ENCODE data around the gene PRG3.

Gene PRG3

GRCh38 chr11:57414612-57415212, 33.8 kb upstream of the PRG3 start:
- TF ChIP-seq CTCF (IDR thresholded peaks at IDR 0.05; ENCODE audit: unreplicated experiment in 3 of 3), result no peak
- H3K27ac Mint-ChIP-seq, result no peak overlapping the region
- no peaks in the 10 kb centered on the region for H3K27me3 Mint-ChIP-seq (ENCODE audit: low read depth)
- no peaks in the 10 kb centered on the region for H3K4me1 Mint-ChIP-seq
- H3K36me3 Mint-ChIP-seq (ENCODE audit: low read depth), result peaks cover 55% of the 10 kb centered on the region
- H3K9me3 Mint-ChIP-seq, result no peaks in the 10 kb centered on the region
- no peak overlapping the region for H3K4me3 Mint-ChIP-seq

GRCh38 chr11:57413681-57414080, 32.7 kb upstream of the PRG3 start:
- no peak for TF ChIP-seq CTCF (IDR thresholded peaks at IDR 0.05; ENCODE audit: unreplicated experiment in 3 of 3)
- no peak overlapping the region for H3K4me3 Mint-ChIP-seq
- H3K36me3 Mint-ChIP-seq (ENCODE audit: low read depth), result peaks cover 64% of the 10 kb centered on the region
- no peaks in the 10 kb centered on the region for H3K27me3 Mint-ChIP-seq (ENCODE audit: low read depth)
- H3K4me1 Mint-ChIP-seq, result no peaks in the 10 kb centered on the region
- no peak overlapping the region for H3K27ac Mint-ChIP-seq
- H3K9me3 Mint-ChIP-seq, result no peaks in the 10 kb centered on the region

GRCh38 chr11:57410287-57410686, 29.3 kb upstream of the PRG3 start:
- Mint-ChIP-seq H3K9me3 (no peaks in the 10 kb centered on the region), H3K27ac (no peak overlapping the region), H3K27me3 (ENCODE audit: low read depth) (no peaks in the 10 kb centered on the region), H3K36me3 (ENCODE audit: low read depth) (peaks cover 57% of the 10 kb centered on the region), H3K4me3 (no peak overlapping the region), H3K4me1 (no peaks in the 10 kb centered on the region)
- TF ChIP-seq CTCF (IDR thresholded peaks at IDR 0.05; ENCODE audit: unreplicated experiment in 3 of 3), result no peak

- Mint-ChIP-seq H3K27me3 (ENCODE audit: low read depth) (no peaks in the 10 kb centered on the region), H3K4me3 (no peak overlapping the region), H3K9me3 (no peaks in the 10 kb centered on the region), H3K4me1 (no peaks in the 10 kb centered on the region), H3K36me3 (ENCODE audit: low read depth) (peaks cover 49% of the 10 kb centered on the region), H3K27ac (no peak overlapping the region)
- TF ChIP-seq CTCF (IDR thresholded peaks at IDR 0.05; ENCODE audit: unreplicated experiment in 3 of 3), result no peak
These were observed 28.6 kb upstream of the PRG3 start for GRCh38 chr11:57409321-57410100.

GRCh38 chr11:57408771-57409170, 27.8 kb upstream of the PRG3 start:
- no peak for TF ChIP-seq CTCF (IDR thresholded peaks at IDR 0.05; ENCODE audit: unreplicated experiment in 3 of 3)
- Mint-ChIP-seq H3K27me3 (ENCODE audit: low read depth) (no peaks in the 10 kb centered on the region), H3K9me3 (no peaks in the 10 kb centered on the region), H3K4me3 (no peak overlapping the region), H3K36me3 (ENCODE audit: low read depth) (peaks cover 44% of the 10 kb centered on the region), H3K4me1 (no peaks in the 10 kb centered on the region), H3K27ac (no peak overlapping the region)

Data from nephron (organoid).